Fibroblast of lung (primary cell): ENCODE measurements around the gene MED15.

Experiments used
- CTCF ChIP-seq, 2 donors: IDR thresholded peaks in 1 of 2; conservative IDR thresholded peaks in 1 of 2; 1 replicate in 1 of 2; 2 replicates in 1 of 2; pipeline ENCODE4 v1.5.1; 2011 to 2012; ENCODE audit warnings: low read length in 2 of 2, control low read depth in 1 of 2, inconsistent platforms in 1 of 2, low read depth in 1 of 2, mild to moderate bottlenecking in 1 of 2
- EZH2 ChIP-seq: IDR thresholded peaks from 2 replicates; pipeline ENCODE4 v1.5.1; 2012; ENCODE audit warnings: low read length, control low read depth, mild to moderate bottlenecking; ENCODE audit errors: missing control alignments

GRCh38 chr22:20622650-20623339 is 115.4 kb downstream of the MED15 start:
- TF ChIP-seq CTCF (conservative IDR thresholded peaks at IDR 0.05 in 1 of 2, IDR thresholded peaks at IDR 0.05 in 1 of 2; ENCODE audit: low read depth in 1 of 2, low read length in 2 of 2) (no peak), EZH2 (no peak)
